H9 (cell line): ENCODE results near the gene ZNF416. TPM values are rescaled to one million over a fixed set of nuclear protein-coding genes. Genes with fewer than 3 reads are reported as not detected.

Source experiments
- DNase-seq: peaks from one replicate; pipeline ENCODE4 v3.0.0-alpha.2; 2017
- H2AFZ ChIP-seq: one replicate; pipeline ENCODE4 v1.6.1; 2013; ENCODE audit warnings: mild to moderate bottlenecking, low read length, control low read depth, moderate library complexity
- H2AK5ac ChIP-seq: 2 replicates; pipeline ENCODE4 v1.6.1; 2013; ENCODE audit warnings: low read length, control low read depth, mixed read lengths; ENCODE audit not compliant: insufficient read length
- H2BK120ac ChIP-seq: one replicate; pipeline ENCODE4 v1.6.1; 2013; ENCODE audit warnings: low read depth, mild to moderate bottlenecking, low read length, control low read depth, inconsistent platforms; ENCODE audit not compliant: poor library complexity, severe bottlenecking
- H2BK12ac ChIP-seq: 2 replicates; pipeline ENCODE4 v1.6.1; 2013; ENCODE audit warnings: low read length, control low read depth, mixed read lengths, low read depth; ENCODE audit not compliant: insufficient read length
- H2BK15ac ChIP-seq: 2 replicates; pipeline ENCODE4 v1.6.1; 2013; ENCODE audit warnings: low read depth, low read length, control low read depth
- H2BK20ac ChIP-seq: one replicate; pipeline ENCODE4 v1.6.1; 2013; ENCODE audit warnings: low read depth, mild to moderate bottlenecking, low read length, control low read depth, inconsistent platforms; ENCODE audit not compliant: poor library complexity, severe bottlenecking
- H2BK5ac ChIP-seq: 2 replicates; pipeline ENCODE4 v1.6.1; 2013; ENCODE audit warnings: low read length, control low read depth, mixed read lengths; ENCODE audit not compliant: insufficient read length
- H3K14ac ChIP-seq: 2 replicates; pipeline ENCODE4 v1.6.1; 2013; ENCODE audit warnings: low read length, control low read depth; ENCODE audit not compliant: insufficient read depth
- H3K18ac ChIP-seq: 2 replicates; pipeline ENCODE4 v1.6.1; 2013; ENCODE audit warnings: low read depth, mild to moderate bottlenecking, mixed read lengths, low read length, control low read depth; ENCODE audit not compliant: insufficient read length
- H3K23ac ChIP-seq: 2 replicates; pipeline ENCODE4 v1.6.1; 2013; ENCODE audit warnings: low read length, control low read depth, mixed read lengths, low read depth; ENCODE audit not compliant: insufficient read length
- H3K23me2 ChIP-seq: 2 replicates; pipeline ENCODE4 v1.6.1; 2013; ENCODE audit warnings: low read depth, mild to moderate bottlenecking, mixed read lengths, low read length, control low read depth; ENCODE audit not compliant: insufficient read length, poor library complexity, severe bottlenecking
- H3K27ac ChIP-seq: 2 replicates; pipeline ENCODE4 v1.5.1; 2013; ENCODE audit warnings: low read length, control low read depth, mixed read lengths, low read depth; ENCODE audit not compliant: insufficient read length
- H3K27me3 ChIP-seq: 2 replicates; pipeline ENCODE4 v1.6.1; 2013; ENCODE audit warnings: low read length, control low read depth, inconsistent platforms; ENCODE audit not compliant: insufficient read depth
- H3K4ac ChIP-seq: 2 replicates; pipeline ENCODE4 v1.6.1; 2013; ENCODE audit warnings: low read depth, mild to moderate bottlenecking, control low read depth, inconsistent platforms, low read length, moderate library complexity
- H3K4me1 ChIP-seq: 2 replicates; pipeline ENCODE4 v1.6.1; 2013; ENCODE audit warnings: low read length, control low read depth, inconsistent platforms; ENCODE audit not compliant: insufficient read depth
- H3K4me2 ChIP-seq: 2 replicates; pipeline ENCODE4 v1.6.1; 2013; ENCODE audit warnings: low read length, control low read depth, mixed read lengths; ENCODE audit not compliant: insufficient read length, insufficient read depth
- H3K56ac ChIP-seq: 2 replicates; pipeline ENCODE4 v1.6.1; 2013; ENCODE audit warnings: low read depth, mild to moderate bottlenecking, mixed read lengths, low read length, control low read depth; ENCODE audit not compliant: insufficient read length
- H3K79me1 ChIP-seq: 2 replicates; pipeline ENCODE4 v1.6.1; 2013; ENCODE audit warnings: low read depth, mild to moderate bottlenecking, moderate library complexity, low read length, control low read depth, inconsistent platforms; ENCODE audit not compliant: insufficient read depth, poor library complexity, severe bottlenecking
- H3K79me2 ChIP-seq: 2 replicates; pipeline ENCODE4 v1.6.1; 2013; ENCODE audit warnings: low read length, control low read depth, inconsistent platforms; ENCODE audit not compliant: insufficient read depth
- H3K9ac ChIP-seq: 2 replicates; pipeline ENCODE4 v1.6.1; 2013; ENCODE audit warnings: low read length, control low read depth, mixed read lengths; ENCODE audit not compliant: insufficient read length; ENCODE audit errors: extremely low read depth
- H3K9me3 ChIP-seq: one replicate; pipeline ENCODE4 v1.6.1; 2013; ENCODE audit warnings: low read depth, low read length, inconsistent platforms; ENCODE audit not compliant: control insufficient read depth
- H3T11ph ChIP-seq: one replicate; pipeline ENCODE4 v1.6.1; 2013; ENCODE audit warnings: mild to moderate bottlenecking, low read length, control low read depth, inconsistent platforms
- H4K20me1 ChIP-seq: one replicate; pipeline ENCODE4 v1.6.1; 2013; ENCODE audit not compliant: control insufficient read depth, insufficient read length, insufficient read depth
- H4K5ac ChIP-seq: 2 replicates; pipeline ENCODE4 v1.6.1; 2013; ENCODE audit warnings: low read depth, mild to moderate bottlenecking, mixed read lengths, low read length, control low read depth; ENCODE audit not compliant: insufficient read length
- H4K8ac ChIP-seq: replicated peaks from 2 replicates; pipeline ENCODE4 v1.6.1; 2013; ENCODE audit warnings: low read length, control low read depth, mixed read lengths, low read depth; ENCODE audit not compliant: insufficient read length
- H4K91ac ChIP-seq: 2 replicates; pipeline ENCODE4 v1.6.1; 2013; ENCODE audit warnings: low read depth, mild to moderate bottlenecking, moderate library complexity, mixed read lengths, low read length, control low read depth; ENCODE audit not compliant: insufficient read length
- H3K27ac Mint-ChIP-seq, 3 experiments: 2 replicates in 2 of 3; 3 replicates in 1 of 3; pipeline ENCODE4 v1.8.0; 2020 to 2021; ENCODE audit warnings: mixed read lengths in 3 of 3, mild to moderate bottlenecking in 1 of 3, moderate library complexity in 1 of 3
- H3K27me3 Mint-ChIP-seq: 2 replicates; pipeline ENCODE4 v1.8.0; 2021; ENCODE audit warnings: low read depth, mild to moderate bottlenecking, moderate library complexity, mixed read lengths
- H3K36me3 Mint-ChIP-seq, 3 experiments: 2 replicates in 2 of 3; 3 replicates in 1 of 3; pipeline ENCODE4 v1.8.0; 2020 to 2021; ENCODE audit warnings: low read depth in 3 of 3, mixed read lengths in 3 of 3; ENCODE audit not compliant: insufficient read depth in 1 of 3
- H3K4me1 Mint-ChIP-seq, 2 experiments: 2 replicates each; pipeline ENCODE4 v1.8.0; 2020; ENCODE audit warnings: mixed read lengths in 2 of 2
- H3K4me3 Mint-ChIP-seq, 2 experiments: 2 replicates in 1 of 2; 3 replicates in 1 of 2; pipeline ENCODE4 v1.8.0; 2020 to 2021; ENCODE audit warnings: mild to moderate bottlenecking in 2 of 2, mixed read lengths in 2 of 2, moderate library complexity in 1 of 2
- H3K9me3 Mint-ChIP-seq, 2 experiments: 2 replicates in 1 of 2; 3 replicates in 1 of 2; pipeline ENCODE4 v1.8.0; 2020; ENCODE audit warnings: mild to moderate bottlenecking in 2 of 2, mixed read lengths in 2 of 2, moderate library complexity in 1 of 2
- WGBS: extraction: QIAGEN DNeasy Blood & Tissue Kit; methylation state at CpG from one replicate; pipeline ENCODE4 v1.1.7; 2013; ENCODE audit warnings: missing lambda C conversion rate, low lambda C conversion rate, mixed read lengths; ENCODE audit not compliant: insufficient read length; ENCODE audit errors: extremely low coverage; 5-methylcytosine and 5-hydroxymethylcytosine counted together
- total RNA-seq: library from RNA; stranded (reverse); gene quantifications from 2 replicates; pipeline ENCODE4 v1.2.1, GENCODE V29; 2021
- TF ChIP-seq, protein P1 (sequence below): fragments of 200-600 bp; sonication (generic); conservative IDR thresholded peaks from 3 replicates; pipeline ENCODE4 v1.8.0; 2021; ENCODE audit warnings: antibody characterized with exemption, mild to moderate bottlenecking

The ZNF416 gene
- total RNA-seq, 1 experiment from 2014 or later = 10.9 TPM

DNA sequence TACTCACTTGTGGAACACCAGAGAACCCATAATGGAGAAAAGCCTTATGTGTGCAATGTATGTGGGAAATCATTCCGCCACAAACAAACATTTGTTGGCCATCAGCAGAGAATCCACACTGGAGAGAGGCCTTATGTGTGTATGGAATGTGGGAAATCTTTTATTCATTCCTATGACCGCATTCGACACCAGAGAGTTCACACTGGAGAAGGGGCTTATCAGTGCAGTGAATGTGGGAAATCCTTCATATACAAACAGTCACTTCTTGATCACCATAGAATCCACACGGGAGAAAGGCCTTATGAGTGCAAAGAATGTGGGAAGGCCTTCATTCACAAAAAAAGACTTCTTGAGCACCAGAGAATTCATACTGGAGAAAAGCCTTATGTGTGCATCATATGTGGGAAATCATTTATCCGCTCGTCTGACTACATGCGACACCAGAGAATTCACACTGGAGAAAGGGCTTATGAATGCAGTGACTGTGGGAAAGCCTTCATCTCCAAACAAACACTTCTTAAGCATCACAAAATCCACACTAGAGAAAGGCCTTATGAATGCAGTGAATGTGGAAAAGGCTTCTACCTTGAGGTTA is 40.7 kb downstream of the ZNF416 start:
- Histone ChIP-seq H2BK12ac (no peak overlapping the region), H3K23me2 (no peaks in the 10 kb centered on the region), H3K56ac (no peak overlapping the region), H4K91ac (no peak overlapping the region), H3K79me2 (peaks cover 3% of the 10 kb centered on the region; the same call in 1 of the 2 replicates), H2BK120ac (no peak overlapping the region), H3K14ac (no peak overlapping the region), H3K18ac (no peak overlapping the region), H2BK5ac (no peak overlapping the region), H2AFZ (no peak overlapping the region), H3K23ac (no peak overlapping the region), H3K4me1 (no peaks in the 10 kb centered on the region), H2BK20ac (no peak overlapping the region), H3K27me3 (no peaks in the 10 kb centered on the region), H3K9me3 (peaks cover 60% of the 10 kb centered on the region), H4K5ac (no peak overlapping the region), H3K27ac (no peak overlapping the region), H4K8ac (no peak overlapping the region), H2AK5ac (no peak overlapping the region), H3K4ac (no peak overlapping the region), H4K20me1 (no peaks in the 10 kb centered on the region), H3K9ac (no peak overlapping the region), H3K79me1 (peaks cover 4% of the 10 kb centered on the region), H3T11ph (no peak overlapping the region), H3K4me2 (no peak overlapping the region), H2BK15ac (no peak overlapping the region)
- Mint-ChIP-seq H3K36me3 (peaks cover 97 to 100% (median 99%) of the 10 kb centered on the region in 3 experiments), H3K27me3 (no peaks in the 10 kb centered on the region; the same call in 1 of the 2 replicates), H3K9me3 (peaks cover 79 to 92% of the 10 kb centered on the region in 2 experiments), H3K4me1 (no peaks in the 10 kb centered on the region), H3K27ac (no peak overlapping the region), H3K4me3 (no peak overlapping the region)
- TF ChIP-seq, protein P1, sequence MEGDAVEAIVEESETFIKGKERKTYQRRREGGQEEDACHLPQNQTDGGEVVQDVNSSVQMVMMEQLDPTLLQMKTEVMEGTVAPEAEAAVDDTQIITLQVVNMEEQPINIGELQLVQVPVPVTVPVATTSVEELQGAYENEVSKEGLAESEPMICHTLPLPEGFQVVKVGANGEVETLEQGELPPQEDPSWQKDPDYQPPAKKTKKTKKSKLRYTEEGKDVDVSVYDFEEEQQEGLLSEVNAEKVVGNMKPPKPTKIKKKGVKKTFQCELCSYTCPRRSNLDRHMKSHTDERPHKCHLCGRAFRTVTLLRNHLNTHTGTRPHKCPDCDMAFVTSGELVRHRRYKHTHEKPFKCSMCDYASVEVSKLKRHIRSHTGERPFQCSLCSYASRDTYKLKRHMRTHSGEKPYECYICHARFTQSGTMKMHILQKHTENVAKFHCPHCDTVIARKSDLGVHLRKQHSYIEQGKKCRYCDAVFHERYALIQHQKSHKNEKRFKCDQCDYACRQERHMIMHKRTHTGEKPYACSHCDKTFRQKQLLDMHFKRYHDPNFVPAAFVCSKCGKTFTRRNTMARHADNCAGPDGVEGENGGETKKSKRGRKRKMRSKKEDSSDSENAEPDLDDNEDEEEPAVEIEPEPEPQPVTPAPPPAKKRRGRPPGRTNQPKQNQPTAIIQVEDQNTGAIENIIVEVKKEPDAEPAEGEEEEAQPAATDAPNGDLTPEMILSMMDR = no peak
- DNase-seq = no peak
- WGBS = no CpG with 5 or more reads among the region's 7 CpGs
